SIG-M5 treated with dmso at 0.1 percent for 504 hours (cell line): Measurements from ENCODE around the gene TWIST2.
A peak's percentile ranks its signal among the peaks of the same experiment; 100 is the strongest.

Source experiments
- DNase-seq: peaks from one replicate; lab custom pipeline; 2025; ENCODE audit not compliant: unreplicated experiment; lab: John Stamatoyannopoulos, UW

The TWIST2 gene

DNA sequence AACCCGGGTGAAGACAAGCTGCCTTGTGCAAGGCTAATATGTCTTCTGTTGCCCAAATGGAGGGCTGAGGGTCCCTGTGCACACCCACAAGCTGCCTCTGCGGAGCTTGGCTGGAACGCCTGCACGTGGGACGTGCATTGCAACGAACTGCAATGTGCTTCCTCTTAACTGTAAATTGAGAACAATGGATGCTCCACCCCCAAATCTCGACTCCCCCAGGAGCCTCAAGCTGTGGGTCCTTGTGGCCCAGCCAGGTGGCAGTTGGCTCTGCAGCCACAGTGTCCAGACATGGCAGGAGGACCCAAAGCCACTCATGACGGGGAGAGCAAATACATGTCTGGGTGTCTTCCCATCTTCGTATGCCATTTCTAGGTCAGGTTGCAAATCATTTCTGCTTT, 90.1 kb downstream of the TWIST2 start:
- DNase-seq, result no peak

DNA sequence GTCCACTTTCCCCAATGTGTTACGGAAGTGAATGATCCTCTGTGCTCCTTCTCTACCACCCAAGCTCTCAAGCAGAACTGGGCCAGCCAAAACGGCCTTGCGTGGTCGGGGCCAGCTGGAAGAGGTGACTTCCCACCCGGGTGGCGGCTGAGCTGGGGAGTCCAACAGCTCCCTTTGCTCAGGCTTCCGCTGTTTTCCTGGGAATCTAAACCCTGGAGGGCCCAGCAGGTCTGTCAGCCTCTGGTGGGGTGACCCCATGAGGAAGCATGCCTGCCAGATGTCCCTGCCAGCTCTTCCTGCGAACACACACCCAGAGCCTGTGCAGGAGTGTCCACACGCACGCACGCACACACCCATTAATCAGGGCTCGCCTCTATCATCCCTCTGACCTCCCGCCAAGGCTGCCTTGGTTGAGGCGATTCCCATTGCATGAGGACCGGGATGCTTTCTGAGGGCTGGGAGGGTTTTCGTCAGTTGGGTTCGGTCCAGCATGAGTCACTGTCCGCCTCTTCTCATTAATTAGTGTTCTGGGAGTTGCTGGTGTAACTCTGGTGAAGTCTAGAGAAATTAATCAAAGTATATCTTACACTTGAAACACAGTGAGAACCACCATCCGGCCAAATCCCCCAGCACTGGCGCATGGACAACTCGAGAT, 90.6 kb downstream of the TWIST2 start:
- no peak for DNase-seq

DNA sequence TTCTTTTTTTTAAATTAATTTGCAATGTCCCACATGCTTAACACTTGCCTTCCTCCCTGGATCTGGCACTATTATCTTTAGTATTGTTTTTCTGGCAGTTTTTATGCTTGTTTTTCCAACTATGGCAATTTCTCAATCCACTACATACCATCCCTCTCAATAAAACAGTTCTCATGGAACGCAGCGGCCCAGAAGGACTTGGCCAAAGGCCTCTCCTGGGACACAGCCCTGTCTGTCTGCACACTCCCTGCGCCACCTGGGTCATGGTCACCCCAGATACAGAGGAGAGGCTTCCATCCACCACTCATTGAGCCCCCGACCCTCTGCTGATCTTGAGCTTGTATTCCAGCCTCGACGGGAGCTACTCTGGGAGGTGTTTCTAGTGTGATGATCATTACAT, 91.2 kb downstream of the TWIST2 start:
- DNase-seq, result no peak

DNA sequence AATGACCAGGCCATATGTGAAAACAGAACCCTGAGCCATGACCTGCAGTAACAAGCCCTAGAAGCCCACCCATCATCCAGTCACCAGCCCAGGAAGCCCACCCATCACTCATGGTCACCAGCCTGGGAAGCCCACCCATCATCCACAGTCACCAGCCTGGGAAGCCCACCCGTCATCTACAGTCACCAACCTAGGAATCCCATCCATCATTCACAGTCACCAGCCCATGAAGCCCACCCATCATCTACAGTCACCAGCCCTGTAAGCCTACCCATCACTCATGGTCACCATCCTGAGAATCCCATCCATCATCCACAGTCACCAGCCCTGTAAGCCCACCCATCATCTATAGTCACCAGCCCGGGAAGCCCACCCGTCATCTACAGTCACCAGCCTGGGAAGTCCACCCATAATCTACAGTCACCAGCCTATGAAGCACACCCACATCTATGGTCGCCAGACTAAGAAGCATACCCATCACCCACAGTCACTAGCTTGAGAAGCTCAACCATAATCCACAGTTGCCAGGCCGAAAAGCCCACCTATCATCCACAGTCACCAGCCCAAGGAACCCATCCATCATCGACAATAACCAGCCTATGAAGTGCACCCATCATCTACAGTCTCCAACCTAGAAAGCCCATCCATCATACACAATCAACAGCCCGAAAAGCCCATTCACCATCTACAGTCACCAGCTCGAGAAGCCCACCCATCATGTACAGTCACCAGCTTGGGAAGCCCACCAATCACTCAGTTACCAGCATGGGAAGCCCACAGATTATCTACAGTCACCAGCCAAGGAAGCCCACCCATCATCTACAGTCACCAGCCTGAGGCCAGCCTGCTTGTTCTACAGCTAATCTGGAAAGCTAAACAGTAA, 91.9 kb downstream of the TWIST2 start:
- DNase-seq, result no peak

DNA sequence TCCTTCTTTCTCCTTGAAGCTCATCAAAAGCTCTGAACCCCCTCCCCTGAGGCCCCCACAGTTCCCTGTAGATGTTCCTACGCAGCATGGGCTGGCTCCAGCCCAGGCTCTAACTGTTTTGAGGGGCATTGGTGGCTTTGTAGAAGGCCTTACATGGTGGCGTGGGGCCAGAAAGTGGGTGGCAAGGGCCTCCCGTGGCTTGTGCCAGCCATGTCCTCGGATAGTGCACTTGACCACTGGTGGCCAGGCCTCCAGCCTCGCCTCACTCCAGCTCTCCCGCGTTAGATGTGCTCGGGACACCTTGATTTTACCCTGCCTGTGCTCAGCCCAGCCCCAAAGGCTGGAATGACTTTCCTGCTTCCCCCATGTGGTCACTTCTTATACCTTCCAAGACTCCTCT, 92.9 kb downstream of the TWIST2 start:
- no peak for DNase-seq

DNA sequence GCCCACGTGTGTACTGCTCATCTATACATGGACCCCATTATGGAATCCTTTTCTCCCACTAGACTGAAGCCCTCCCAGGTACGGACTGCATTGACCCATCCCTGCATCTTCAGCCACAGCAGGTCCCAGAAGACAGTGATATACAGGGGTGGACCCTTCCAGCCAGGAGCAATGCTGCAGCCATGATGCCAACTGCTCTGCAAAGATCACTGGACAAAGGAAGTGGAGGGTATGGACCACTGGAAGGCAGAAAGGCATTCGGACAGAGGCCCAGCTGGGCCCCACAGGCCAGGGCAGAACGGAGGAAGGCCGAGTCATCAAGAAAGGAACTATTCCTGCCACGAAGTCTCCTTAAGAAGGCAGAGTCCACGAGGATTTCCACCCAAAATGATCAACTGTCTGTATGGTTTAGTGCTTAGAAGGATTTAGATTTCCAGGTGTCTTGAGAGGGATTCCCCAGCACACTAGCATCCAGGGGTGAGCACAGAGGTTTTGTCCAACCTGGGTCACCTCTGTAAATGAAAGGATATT, 93.4 kb downstream of the TWIST2 start:
- DNase-seq, result no peak

DNA sequence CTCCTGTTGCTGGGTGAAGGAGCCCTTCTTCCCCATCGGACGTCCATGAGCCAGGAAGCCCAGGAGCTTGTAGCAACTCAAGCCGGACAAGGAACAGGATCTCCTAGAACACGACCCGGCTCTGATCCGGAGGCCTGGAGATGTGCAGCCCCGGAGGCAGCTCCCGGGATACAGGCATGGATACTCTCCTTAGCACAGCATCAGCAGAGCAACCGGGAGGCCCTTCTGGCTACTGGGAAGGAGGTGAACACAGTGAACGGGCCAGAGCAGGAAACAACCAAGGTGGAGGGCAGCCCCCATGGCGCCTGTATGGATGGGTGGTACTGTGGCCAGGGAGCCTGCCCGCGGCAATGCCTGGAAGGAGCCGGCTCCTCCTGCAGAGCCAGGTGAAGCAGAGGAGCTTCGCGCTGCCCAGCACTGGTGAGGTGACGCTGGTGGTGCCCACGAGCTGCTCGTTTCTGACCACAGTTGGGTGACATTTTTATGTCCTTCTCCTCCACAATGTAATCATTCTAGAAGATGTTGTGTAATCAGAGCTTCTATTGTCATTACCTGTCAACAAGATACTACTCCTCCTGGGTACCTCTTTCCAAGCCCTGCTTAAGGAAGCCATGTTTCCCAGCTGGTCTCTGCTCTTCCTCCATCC, 94.3 kb downstream of the TWIST2 start:
- DNase-seq, result no peak

DNA sequence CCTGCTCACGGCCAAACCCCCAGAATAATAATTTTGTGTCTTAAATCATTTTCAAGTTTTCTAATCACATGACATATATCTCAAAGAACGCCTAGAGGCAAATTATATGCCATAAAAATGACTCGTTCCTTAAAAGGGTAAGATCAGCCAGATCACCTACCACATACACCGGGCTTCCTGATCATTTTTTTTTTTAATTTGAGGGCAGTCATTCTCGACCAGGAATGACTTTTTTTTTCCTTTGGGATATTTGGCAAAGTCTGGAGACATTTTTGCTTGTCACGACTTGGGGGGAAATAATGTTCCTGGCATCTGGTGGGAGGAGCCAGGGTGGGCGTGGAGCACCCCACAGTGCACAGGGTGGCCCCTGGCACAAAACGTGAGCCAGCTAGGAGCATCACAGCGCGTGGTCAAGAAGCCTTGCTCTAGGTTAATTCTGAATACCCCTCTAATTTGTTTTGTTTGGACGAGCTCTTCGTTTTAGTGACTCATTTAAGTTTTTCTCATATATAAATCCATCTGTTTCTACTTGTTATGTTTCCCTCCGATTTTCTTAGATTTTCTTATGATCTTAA, 94.9 kb downstream of the TWIST2 start:
- no peak for DNase-seq

DNA sequence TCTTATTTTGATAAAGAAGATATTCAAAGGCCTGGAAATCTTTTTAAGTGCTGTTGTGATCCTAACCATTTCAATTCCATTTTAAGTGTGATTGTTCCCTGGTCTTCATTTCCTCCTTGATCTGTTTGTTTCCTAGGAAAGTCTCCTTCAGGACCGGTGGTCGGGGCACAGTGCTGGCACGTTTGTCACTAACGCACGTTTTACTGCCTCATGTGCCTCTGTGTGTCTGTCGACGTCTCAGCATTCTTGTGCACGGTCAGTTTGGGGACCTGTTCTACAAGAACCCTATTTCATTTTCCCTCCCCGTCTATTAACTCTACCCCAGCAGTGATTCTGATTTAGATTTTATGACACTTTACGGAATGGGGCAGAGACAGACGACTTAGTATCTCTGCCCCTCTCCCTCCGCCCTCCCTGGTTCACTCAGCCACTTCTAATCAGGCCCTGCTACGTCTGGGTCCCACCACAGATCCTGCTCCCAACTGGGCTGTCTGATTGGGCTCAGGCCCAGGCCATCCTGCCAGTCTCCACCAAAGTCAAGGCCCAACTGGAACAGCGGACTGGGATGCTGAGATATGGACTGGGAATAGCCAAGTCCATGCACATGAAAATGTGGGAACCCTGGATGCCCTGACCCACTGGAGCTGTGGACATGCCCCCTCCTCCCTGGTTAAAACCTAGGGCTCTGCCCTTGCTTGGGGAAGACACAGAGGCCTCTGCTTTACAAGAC, 95.6 kb downstream of the TWIST2 start:
- no peak for DNase-seq

DNA sequence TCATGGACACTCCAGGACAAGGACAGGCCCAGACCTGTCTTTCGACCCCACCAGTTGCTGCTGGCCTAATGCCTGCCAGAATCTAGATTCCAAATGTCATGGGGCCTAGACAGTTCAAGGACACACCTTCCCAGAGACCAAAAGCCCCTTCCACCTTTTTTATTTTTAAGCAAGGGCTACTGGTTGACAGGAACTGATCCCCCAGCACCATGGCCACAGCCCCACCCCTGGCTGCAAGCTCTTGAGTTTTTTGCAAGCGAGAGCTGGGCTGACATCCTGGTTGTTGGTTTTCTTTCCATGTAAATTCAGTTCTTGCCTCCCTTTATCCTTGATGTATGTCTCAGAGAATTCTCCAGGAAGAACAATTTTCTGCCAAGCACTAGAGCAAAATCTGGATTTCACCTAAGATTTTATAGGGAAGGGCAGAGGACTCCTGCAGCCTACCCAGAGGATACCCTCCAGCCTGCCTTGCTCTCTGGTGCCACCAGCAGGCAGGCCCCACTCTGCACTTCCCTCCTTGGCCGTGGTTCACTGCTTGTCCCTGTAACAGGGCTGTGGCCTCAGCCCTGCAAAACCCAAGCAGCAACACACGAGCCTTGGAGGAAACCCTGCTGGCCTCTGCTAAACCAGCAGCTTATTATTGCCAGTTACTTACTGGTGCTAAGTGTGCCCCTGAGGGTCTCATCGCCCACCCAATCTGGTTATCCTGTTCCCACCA, 97.7 kb downstream of the TWIST2 start:
- DNase-seq, result peak; percentile 46

DNA sequence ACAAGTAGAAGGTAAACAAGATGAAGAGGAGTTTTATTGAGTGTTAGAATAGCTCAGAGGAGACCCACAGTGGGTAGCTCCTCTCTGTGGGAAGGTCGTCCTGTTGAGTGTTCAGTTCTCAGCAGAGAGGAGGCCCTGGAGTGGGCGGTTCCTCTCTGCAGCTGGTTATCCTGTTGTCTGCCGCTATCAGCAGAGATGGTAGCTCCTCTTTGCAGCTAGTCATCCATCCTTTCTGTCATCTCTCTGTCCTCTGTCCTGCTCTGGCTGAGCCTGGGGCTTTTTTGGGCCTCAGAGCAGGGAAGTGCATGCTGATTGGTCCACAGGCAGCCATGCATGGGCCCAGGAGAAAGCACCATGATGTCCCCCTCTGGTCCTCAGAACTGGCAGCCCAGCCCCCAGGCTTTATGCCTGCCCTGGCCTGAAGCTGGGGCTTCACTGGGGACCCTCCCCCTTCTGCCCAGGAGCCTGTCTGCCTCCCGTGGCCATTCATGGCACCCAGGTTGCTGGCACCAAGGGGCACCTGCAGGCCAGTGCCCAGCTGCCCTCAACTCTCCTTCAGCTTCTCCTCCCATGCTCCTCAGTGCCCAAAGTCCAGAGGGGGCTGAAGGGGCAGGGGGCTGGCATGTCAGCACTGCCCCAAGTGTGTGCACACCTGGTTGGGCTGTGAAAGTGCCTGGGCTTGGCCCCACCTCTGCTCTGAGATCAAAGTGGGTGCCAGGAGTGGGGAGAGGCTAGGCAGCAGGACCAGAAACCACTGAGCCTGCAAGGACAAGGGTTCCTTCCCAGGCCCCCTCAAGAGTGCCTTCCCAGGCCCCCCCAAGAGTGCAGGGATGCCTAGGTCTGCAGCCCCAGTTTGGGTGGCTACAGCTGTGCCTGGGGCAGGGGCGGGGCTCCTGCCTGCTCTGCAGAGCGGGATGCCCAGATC, 98.7 kb downstream of the TWIST2 start:
- no peak for DNase-seq

DNA sequence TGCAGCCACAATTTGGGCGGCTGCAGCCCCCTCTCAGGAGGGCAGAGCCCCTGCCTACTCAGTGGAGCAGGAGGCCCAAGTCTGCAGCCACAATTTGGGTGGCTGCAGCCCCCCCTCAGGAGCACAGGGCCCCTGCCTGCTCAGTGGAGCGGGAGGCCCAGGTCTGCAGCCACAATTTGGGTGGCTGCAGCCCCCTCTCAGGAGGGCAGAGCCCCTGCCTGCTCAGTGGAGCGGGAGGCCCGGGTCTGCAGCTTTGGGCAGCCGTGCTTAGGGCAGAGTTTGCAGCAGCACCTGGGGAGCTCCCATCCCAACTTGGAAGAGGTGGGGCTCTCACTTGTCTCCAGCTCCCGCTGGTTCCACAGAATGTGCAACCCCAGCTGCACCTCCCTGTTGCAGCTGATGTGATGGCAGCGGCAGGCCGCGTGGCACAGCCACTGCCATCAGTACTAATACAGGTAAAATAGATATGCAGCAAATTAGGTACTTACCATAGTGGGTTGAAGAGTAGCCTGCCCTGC, 99.4 kb downstream of the TWIST2 start:
- no peak for DNase-seq

DNA sequence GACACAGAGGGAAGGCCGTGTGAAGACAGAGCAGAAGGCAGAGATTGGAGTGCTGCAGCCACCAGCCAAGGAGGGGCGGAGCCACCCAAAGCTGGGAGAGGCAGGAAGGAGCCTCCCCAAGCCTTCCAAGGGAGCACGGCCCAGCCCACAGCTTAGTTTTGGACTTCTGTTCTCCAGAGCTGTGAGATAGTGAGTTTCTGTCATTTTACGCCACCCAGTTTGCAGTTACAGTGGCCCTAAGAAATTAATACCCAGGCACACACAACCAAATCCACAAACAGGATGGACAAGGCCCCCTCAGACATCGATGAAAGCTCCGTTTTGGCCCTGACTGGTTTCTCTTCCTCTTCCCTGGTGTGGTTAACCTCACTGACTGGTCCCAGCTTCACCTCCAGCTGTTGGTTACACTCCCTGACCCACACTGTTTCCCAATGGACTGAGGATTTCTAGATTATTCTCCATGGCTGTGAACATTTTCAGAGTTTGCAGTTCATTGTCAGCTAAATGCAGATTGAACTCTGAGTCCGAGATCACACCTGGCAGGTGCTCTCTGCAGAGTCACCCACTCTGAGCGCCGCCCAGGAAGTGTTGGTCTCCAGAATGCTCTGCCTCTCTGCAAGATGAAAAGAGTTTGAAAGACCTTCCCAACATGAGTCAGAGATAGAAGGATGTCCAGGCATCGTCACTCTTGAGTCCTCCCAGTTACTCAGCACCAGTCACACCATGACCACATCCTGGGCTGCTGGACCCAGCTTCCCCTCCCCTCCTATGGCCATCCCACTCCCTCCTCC, 100.2 kb downstream of the TWIST2 start:
- peak; percentile 67 for DNase-seq

DNA sequence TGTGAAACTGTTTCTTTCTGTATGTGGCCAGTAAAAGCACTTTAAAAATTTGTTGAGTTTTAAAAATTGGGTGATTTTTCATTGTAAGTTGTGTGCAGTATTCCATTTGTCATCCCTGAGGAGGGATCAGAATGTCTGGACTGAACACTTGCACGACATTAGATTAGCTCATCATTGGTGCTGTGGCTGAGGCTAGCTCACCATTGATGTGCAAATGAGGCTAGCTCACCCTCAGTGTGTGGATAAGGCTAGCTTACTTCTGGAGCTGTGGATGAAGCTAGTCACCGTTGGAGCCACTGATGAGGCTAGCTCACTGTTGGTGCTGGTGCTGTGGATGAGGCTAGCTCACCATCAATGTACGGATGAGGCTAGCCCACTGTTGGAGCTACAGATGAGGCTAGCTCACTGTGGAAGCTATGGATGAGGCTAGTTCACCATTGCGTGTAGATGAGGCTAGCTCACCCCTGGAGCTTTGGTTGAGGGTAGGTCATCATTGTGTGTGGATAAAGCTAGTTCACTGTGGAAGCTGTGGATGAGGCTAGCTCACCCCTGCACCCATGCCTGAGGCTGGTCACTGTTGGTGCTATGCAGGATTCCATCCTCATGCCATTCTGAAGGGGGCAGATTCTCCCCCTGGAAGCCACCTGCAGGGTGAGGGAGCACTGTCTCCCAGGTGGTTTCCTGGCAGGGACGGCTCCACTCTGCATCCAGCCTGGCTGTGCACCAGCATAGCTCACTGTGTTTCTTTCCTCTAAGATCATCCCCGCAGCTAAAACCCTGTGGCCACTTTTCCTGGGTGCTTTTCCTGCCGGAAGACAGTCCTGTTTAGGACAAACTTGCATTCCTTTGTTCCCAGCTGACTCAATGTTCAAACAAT, 101.1 kb downstream of the TWIST2 start:
- no peak for DNase-seq

DNA sequence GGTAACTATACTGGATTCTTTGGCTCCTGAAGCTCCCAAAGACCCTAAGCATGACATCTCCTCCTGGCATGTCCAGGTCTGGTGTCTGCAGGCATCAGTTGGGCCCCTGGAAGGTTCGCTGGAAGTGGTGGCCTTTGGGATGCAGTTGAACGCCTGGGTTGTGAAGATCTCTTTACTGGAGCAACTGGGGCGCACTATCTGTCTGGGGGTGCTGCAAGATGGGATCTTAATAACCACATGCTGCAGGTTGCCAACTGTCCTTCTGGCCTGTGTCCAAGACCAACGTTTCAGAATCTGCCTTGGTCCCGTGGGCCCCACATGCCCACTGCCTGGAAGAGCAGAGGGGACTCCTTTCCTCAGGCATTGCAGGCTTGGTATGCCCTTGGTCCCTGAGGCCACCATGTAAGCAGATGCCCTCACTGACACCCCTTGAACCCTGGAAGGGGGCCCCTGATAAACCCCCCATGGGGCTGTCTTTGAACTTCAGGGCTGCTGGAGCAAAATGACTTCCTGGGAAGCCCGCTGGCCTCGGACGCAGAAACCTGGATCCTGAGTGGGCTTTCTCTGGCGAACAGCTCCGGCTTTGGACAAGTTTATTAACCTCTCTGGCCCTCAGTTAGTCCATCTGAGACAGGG, 101.9 kb downstream of the TWIST2 start:
- no peak for DNase-seq

DNA sequence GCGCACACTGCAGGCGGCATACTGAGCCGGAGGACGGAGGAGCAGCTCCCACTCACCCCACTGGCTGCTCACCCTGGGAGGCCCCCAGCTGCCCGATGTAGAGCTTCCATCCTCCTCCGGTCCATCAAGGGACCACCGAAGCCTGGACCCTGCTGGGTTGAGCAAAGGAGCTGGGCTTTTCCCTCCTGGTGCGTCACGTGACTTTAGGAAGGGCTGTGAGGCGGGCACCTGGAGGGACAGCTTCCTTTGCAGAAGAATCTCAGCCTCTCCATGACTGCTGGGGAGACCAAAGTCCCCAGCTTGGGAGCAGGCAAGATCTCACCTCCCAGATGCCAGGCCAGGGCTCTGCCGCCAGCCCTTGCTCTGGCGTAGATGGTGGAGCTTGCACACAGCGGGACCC, 102.7 kb downstream of the TWIST2 start:
- DNase-seq, result no peak
